GM12865 (cell line): ENCODE results near the gene WT1.

Experiments used
- DNase-seq: peaks from one replicate; pipeline ENCODE4 v3.0.0; 2010; ENCODE audit warnings: low read depth
- H3K4me3 ChIP-seq: 2 replicates; pipeline ENCODE4 v1.5.1; 2011; ENCODE audit warnings: mild to moderate bottlenecking, low read depth, low read length, control low read depth
- TF ChIP-seq, protein P1 (sequence below): IDR thresholded peaks from 2 replicates; pipeline ENCODE4 v1.5.1; 2011; ENCODE audit warnings: low read length, control low read depth, low read depth, inconsistent platforms; ENCODE audit not compliant: insufficient read depth; ENCODE audit errors: missing control alignments

WT1 gene

GRCh38 chr11:32390712-32391111 is 44.6 kb downstream of the WT1 start:
- H3K4me3 ChIP-seq: no peak overlapping the region
- TF ChIP-seq, protein P1, sequence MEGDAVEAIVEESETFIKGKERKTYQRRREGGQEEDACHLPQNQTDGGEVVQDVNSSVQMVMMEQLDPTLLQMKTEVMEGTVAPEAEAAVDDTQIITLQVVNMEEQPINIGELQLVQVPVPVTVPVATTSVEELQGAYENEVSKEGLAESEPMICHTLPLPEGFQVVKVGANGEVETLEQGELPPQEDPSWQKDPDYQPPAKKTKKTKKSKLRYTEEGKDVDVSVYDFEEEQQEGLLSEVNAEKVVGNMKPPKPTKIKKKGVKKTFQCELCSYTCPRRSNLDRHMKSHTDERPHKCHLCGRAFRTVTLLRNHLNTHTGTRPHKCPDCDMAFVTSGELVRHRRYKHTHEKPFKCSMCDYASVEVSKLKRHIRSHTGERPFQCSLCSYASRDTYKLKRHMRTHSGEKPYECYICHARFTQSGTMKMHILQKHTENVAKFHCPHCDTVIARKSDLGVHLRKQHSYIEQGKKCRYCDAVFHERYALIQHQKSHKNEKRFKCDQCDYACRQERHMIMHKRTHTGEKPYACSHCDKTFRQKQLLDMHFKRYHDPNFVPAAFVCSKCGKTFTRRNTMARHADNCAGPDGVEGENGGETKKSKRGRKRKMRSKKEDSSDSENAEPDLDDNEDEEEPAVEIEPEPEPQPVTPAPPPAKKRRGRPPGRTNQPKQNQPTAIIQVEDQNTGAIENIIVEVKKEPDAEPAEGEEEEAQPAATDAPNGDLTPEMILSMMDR: no peak
- DNase-seq: no peak

DNA sequence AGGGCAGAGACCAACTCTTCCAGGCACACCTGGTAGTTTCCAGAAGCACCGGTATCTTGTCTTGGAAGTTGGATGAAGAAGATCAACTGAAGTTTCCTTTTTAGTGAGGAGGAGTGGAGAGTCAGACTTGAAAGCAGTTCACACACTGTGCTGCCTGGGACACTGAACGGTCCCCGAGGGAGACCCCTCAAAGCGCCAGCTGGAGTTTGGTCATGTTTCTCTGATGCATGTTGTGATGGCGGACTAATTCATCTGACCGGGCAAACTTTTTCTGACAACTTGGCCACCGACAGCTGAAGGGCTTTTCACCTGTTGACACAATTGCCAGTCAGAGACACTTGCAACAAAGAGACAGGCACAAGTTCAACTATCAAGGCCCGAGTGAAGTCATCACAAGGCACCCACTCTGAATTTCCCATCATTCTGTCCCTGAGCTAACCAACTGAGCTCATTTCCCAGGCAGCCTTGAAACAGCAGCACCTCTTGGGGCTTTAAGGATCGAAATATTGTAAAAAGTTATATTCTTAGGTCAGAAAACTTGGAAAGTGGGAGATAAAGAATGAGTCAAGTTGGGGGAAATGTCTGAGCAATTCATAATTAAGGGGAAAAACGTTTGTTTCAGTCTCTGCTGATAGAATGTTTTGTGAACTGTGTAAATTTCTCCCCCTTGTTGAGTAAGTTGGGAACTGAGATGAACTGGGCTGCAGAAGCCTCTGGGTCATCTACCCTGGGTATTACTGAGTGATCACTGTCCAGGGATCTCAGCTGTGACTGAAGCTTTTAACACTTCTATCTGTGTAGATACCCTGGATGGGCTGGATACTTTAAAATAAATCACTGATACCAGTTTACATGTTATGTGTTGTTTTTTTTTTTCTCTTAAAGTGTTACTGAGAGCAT is 46.2 kb downstream of the WT1 start:
- TF ChIP-seq, protein P1: no peak
- peak; percentile 44 for DNase-seq
- H3K4me3 ChIP-seq: no peak overlapping the region

DNA sequence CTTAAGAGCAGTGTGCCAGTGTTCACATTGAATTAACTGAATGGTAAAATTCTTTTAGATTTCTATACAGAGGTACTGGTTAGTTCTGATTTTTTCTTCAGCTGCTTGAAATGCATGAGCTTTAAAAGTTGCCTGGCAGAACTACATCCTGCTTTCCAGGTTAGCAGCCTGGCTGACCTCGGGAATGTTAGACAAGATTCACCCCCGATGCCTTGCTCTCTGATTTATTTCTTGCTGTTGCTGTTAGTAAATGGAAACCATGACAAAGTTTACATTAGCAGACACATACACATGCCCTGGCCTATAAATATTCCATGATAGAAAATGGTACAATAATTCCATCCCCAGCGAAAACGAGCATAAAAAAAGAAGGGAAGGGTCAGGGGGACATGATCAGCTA is 47.0 kb downstream of the WT1 start:
- H3K4me3 ChIP-seq: no peak overlapping the region
- DNase-seq: no peak
- TF ChIP-seq, protein P1: no peak

DNA sequence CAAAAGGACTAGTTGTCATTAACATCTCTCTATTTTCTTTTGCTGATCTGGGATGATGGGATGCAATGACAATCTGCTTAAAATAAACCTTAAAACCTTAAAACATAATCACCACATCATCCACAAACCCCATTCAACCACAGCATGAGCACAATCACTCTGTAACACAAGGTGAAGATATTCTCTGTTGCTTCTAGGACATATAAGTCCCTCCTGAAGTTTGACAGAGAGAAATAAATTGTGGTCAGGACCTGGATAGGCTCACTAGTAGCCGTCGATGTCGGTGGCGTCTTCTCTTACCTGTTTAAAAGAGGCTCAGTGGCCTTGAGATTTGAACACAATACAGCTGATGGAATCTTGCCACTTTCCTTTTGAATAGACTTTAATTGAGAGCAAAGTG is 47.9 kb downstream of the WT1 start:
- DNase-seq: no peak
- TF ChIP-seq, protein P1: no peak
- no peak overlapping the region for H3K4me3 ChIP-seq

- TF ChIP-seq, protein P1: no peak
- no peak overlapping the region for H3K4me3 ChIP-seq
- no peak for DNase-seq
Observed at GRCh38 chr11:32386770-32387377, 48.5 kb downstream of the WT1 start.

GRCh38 chr11:32385998-32386397 is 49.3 kb downstream of the WT1 start:
- no peak overlapping the region for H3K4me3 ChIP-seq
- no peak for DNase-seq
- TF ChIP-seq, protein P1: no peak
